ENCODE data around the gene LAMA3. TPM values are rescaled to one million over a fixed set of nuclear protein-coding genes. Genes with fewer than 3 reads are reported as not detected.
A peak's percentile ranks its signal among the peaks of the same experiment; 100 is the strongest.

The LAMA3 gene
- polyA plus RNA-seq, 1 of the 3 experiments (the other 2 are of a cell fraction), result 3.5 TPM

DNA sequence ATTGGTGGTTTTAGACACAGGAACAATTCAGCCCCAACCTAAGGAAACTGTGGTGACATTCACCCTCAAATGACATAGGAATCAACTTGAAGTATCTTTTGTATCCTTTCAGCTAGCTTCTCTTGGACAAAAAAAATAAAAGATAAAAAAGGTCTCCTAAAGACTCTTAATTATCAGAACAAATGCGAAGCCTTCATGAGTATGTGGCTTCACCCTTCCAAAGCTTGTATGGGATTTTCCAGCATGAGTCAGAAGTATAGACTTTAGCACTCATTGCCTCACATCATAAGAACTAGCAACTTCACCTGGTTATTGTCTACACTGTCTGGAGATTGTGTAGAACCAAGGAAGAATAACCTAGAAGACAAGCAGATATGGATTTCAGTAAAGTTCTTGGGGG lies 135.4 kb downstream of the LAMA3 start:
- ChIA-PET CTCF (no interaction called here), POLR2A (no interaction called here)
- Histone ChIP-seq H3K36me3 (replicated peaks in 1 of 2; ENCODE audit: control insufficient read depth in 1 of 2, insufficient read depth in 2 of 2, low read length in 1 of 2) (no peaks in the 10 kb centered on the region), H3K4me3 (ENCODE audit: low read depth in 2 of 2, low read length in 1 of 2) (no peak overlapping the region), H3K9ac (no peak overlapping the region), H3K79me2 (ENCODE audit: insufficient read depth) (no peaks in the 10 kb centered on the region), H3K4me1 (ENCODE audit: control insufficient read depth in 1 of 2, insufficient read depth in 2 of 2, low read depth in 1 of 2, low read length in 1 of 2) (peaks cover 0 to 14% of the 10 kb centered on the region in 2 experiments; a peak in 2 of 4 replicates), H2AFZ (ENCODE audit: low read depth) (no peak overlapping the region), H3K9me2 (no peaks in the 10 kb centered on the region), H3K27me3 (ENCODE audit: insufficient read depth) (no peaks in the 10 kb centered on the region), H3F3A (replicated peaks; ENCODE audit: insufficient read depth) (peaks cover 12% of the 10 kb centered on the region), H4K20me1 (ENCODE audit: insufficient read depth) (no peaks in the 10 kb centered on the region), H3K9me3 (no peaks in the 10 kb centered on the region), H3K27ac (ENCODE audit: low read depth in 2 of 2, low read length in 1 of 2) (no peak overlapping the region), H3K4me2 (no peak overlapping the region)
- 100% methylated on average over 1 of the region's 1 CpG for WGBS (ENCODE audit: low lambda C conversion rate)
- DNase-seq, result no peak
- TF ChIP-seq TAF1 (IDR thresholded peaks at IDR 0.05; ENCODE audit: borderline replicate concordance, low read depth, low read length) (no peak), SMC3 (IDR thresholded peaks at IDR 0.05; ENCODE audit: low read depth, low read length) (no peak)

DNA sequence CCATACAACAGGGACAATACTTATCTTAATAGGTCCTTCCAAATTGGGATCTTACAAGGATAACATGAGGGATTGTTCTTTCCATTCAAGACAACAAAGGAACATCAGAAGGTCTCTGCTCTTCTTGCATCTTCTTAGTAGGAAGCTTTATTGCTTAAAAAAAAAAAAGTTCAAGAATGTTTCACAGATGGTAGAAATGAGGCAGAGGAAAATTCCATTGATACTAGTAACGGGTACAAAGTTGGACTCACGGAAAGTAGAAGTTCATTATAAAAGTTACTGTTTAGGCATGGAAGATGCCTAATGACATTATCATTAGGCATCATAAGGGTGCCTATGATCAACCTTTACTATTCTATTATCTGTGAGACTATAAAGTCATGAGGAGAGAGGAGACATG lies 136.2 kb downstream of the LAMA3 start:
- CTCF ChIA-PET, result interaction anchor here (0.9 kb wide), 1 partner anchor 69 kb away, joined by 3 read pairs; no protein-coding TSS in a partner anchor

DNA sequence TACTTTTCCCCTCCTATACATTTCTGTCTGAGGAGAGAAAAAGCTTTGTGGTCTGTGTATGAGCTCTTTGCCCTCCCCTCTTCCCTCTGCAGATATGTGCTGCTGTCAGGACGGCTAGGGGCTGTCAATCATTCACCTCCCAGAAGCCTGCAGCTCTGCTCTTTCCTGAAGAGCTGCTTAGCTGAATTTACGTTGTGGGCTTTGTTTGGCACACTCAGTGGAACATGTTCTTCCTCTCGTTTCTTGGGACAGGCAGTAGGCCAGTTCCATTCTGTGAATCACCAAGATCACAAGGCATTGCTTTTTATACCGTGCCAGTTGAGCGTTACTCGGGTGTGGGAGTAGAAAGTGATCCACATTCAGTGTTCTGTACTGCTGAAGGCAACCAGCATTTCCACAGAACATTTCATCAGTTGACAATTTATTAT lies 136.7 kb downstream of the LAMA3 start:
- H3K27ac ChIP-seq (ENCODE audit: low read depth in 2 of 2, low read length in 1 of 2), result peak overlapping the region in 1 of 2 experiments; percentile 37; a peak in 1 of 4 replicates
- no peaks in the 10 kb centered on the region for H4K20me1 ChIP-seq (ENCODE audit: insufficient read depth)
- WGBS (ENCODE audit: low lambda C conversion rate), result 57% methylated on average over 6 of the region's 6 CpGs
- H3K4me3 ChIP-seq (ENCODE audit: low read depth in 2 of 2, low read length in 1 of 2), result no peak overlapping the region
- ChIA-PET POLR2A (no interaction called here), CTCF (interaction anchor here (0.9 to 1.1 kb wide), 2 partner anchors 15 to 68 kb away, joined by 3 read pairs; no protein-coding TSS in a partner anchor)
- TF ChIP-seq SMC3 (IDR thresholded peaks at IDR 0.05; ENCODE audit: low read depth, low read length) (no peak), TCF12 (IDR thresholded peaks at IDR 0.05) (peak; percentile 28; the same call in 1 of the 2 replicates), NFIC (IDR thresholded peaks at IDR 0.05; ENCODE audit: borderline replicate concordance) (peak; percentile 35; the same call in 1 of the 2 replicates)
- TF ChIP-seq, protein P1, sequence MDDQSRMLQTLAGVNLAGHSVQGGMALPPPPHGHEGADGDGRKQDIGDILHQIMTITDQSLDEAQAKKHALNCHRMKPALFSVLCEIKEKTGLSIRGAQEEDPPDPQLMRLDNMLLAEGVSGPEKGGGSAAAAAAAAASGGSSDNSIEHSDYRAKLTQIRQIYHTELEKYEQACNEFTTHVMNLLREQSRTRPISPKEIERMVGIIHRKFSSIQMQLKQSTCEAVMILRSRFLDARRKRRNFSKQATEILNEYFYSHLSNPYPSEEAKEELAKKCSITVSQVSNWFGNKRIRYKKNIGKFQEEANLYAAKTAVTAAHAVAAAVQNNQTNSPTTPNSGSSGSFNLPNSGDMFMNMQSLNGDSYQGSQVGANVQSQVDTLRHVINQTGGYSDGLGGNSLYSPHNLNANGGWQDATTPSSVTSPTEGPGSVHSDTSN (IDR thresholded peaks at IDR 0.05), result peak; percentile 78
- no peaks in the 10 kb centered on the region for H3K27me3 ChIP-seq (ENCODE audit: insufficient read depth)
- no peak overlapping the region for H2AFZ ChIP-seq (ENCODE audit: low read depth)
- H3K9me3 ChIP-seq, result no peaks in the 10 kb centered on the region
- no peaks in the 10 kb centered on the region for H3K79me2 ChIP-seq (ENCODE audit: insufficient read depth)
- H3K4me2 ChIP-seq, result no peak overlapping the region
- DNase-seq, result no peak
- peaks cover 0 to 14% of the 10 kb centered on the region in 2 experiments; a peak in 2 of 4 replicates for H3K4me1 ChIP-seq (ENCODE audit: control insufficient read depth in 1 of 2, insufficient read depth in 2 of 2, low read depth in 1 of 2, low read length in 1 of 2)
- H3F3A ChIP-seq (replicated peaks; ENCODE audit: insufficient read depth), result peaks cover 12% of the 10 kb centered on the region
- H3K36me3 ChIP-seq (replicated peaks in 1 of 2; ENCODE audit: control insufficient read depth in 1 of 2, insufficient read depth in 2 of 2, low read length in 1 of 2), result no peaks in the 10 kb centered on the region
- H3K9me2 ChIP-seq, result no peaks in the 10 kb centered on the region
- no peak overlapping the region for H3K9ac ChIP-seq

More for the DNA sequence above, 136.2 kb downstream of the LAMA3 start:
- peaks cover 0 to 14% of the 10 kb centered on the region in 2 experiments; a peak in 2 of 4 replicates for H3K4me1 ChIP-seq (ENCODE audit: control insufficient read depth in 1 of 2, insufficient read depth in 2 of 2, low read depth in 1 of 2, low read length in 1 of 2)
- H3K36me3 ChIP-seq (replicated peaks in 1 of 2; ENCODE audit: control insufficient read depth in 1 of 2, insufficient read depth in 2 of 2, low read length in 1 of 2), result no peaks in the 10 kb centered on the region
- no peaks in the 10 kb centered on the region for H3K27me3 ChIP-seq (ENCODE audit: insufficient read depth)
- no peaks in the 10 kb centered on the region for H3K9me2 ChIP-seq
- H3K27ac ChIP-seq (ENCODE audit: low read depth in 2 of 2, low read length in 1 of 2), result peak overlapping the region in 1 of 2 experiments; percentile 37; a peak in 1 of 4 replicates
- H3K9ac ChIP-seq, result no peak overlapping the region
- no peaks in the 10 kb centered on the region for H4K20me1 ChIP-seq (ENCODE audit: insufficient read depth)
- WGBS (ENCODE audit: low lambda C conversion rate), result 93% methylated on average over 2 of the region's 2 CpGs
- no peak for TF ChIP-seq TEAD4 (IDR thresholded peaks at IDR 0.05; ENCODE audit: borderline replicate concordance, insufficient read depth)
- H3K9me3 ChIP-seq, result no peaks in the 10 kb centered on the region
- no peak for DNase-seq
- no peaks in the 10 kb centered on the region for H3K79me2 ChIP-seq (ENCODE audit: insufficient read depth)
- peaks cover 12% of the 10 kb centered on the region for H3F3A ChIP-seq (replicated peaks; ENCODE audit: insufficient read depth)
- POLR2A ChIA-PET, result no interaction called here
- H2AFZ ChIP-seq (ENCODE audit: low read depth), result no peak overlapping the region
- H3K4me2 ChIP-seq, result no peak overlapping the region
- H3K4me3 ChIP-seq (ENCODE audit: low read depth in 2 of 2, low read length in 1 of 2), result no peak overlapping the region

Data from SK-N-SH (cell line).